Mesothelial cell of epicardium (in vitro differentiated cells): Measurements from ENCODE around the gene APEX1. TPM values are rescaled to one million over a fixed set of nuclear protein-coding genes. Genes with fewer than 3 reads are reported as not detected.
"Not testable (repeated sequence)": the region's sequence is repeated elsewhere in the genome, so short reads cannot be mapped to it uniquely, and the experiment has no call there.

ENCODE experiments used
- DNase-seq, 2 experiments: peaks; one replicate each; pipeline ENCODE4 v3.0.0; 2021; ENCODE audit warnings: low spot score in 2 of 2; ENCODE audit not compliant: unreplicated experiment in 2 of 2
- H3K27ac Mint-ChIP-seq: 2 replicates; pipeline ENCODE4 v1.8.0; 2021; ENCODE audit warnings: mixed read lengths
- H3K27me3 Mint-ChIP-seq: 2 replicates; pipeline ENCODE4 v1.8.0; 2021; ENCODE audit warnings: low read depth, mixed read lengths
- H3K36me3 Mint-ChIP-seq: 2 replicates; pipeline ENCODE4 v1.8.0; 2021; ENCODE audit warnings: mixed read lengths
- H3K4me1 Mint-ChIP-seq: 2 replicates; pipeline ENCODE4 v1.8.0; 2021; ENCODE audit warnings: mixed read lengths
- H3K4me3 Mint-ChIP-seq: 2 replicates; pipeline ENCODE4 v1.8.0; 2021; ENCODE audit warnings: mild to moderate bottlenecking, moderate library complexity, mixed read lengths
- H3K9me3 Mint-ChIP-seq: 2 replicates; pipeline ENCODE4 v1.8.0; 2021; ENCODE audit warnings: mixed read lengths
- CTCF ChIP-seq: fragments of 200-600 bp; sonication (generic); IDR thresholded peaks from one replicate; pipeline ENCODE4 v1.5.0; 2021; ENCODE audit warnings: antibody characterized with exemption; ENCODE audit not compliant: unreplicated experiment
- total RNA-seq: library from RNA; stranded (reverse); gene quantifications from 3 replicates; pipeline ENCODE4 v1.2.1, GENCODE V29; 2021

Gene APEX1
- total RNA-seq, 1 donor from 2014 or later, result 283 TPM

GRCh38 chr14:20499881-20500280 is 44.9 kb downstream of the APEX1 start:
- Mint-ChIP-seq H3K36me3 (no peaks in the 10 kb centered on the region), H3K9me3 (no peaks in the 10 kb centered on the region), H3K27ac (no peak overlapping the region), H3K27me3 (no peaks in the 10 kb centered on the region), H3K4me3 (no peak overlapping the region), H3K4me1 (peaks cover 1% of the 10 kb centered on the region)
- no peak for TF ChIP-seq CTCF
- DNase-seq, result no peak

- no peak for TF ChIP-seq CTCF
- no peak overlapping the region for H3K27ac Mint-ChIP-seq
- no peaks in the 10 kb centered on the region for H3K27me3 Mint-ChIP-seq
- no peaks in the 10 kb centered on the region for H3K36me3 Mint-ChIP-seq
- no peak for DNase-seq
- H3K9me3 Mint-ChIP-seq, result no peaks in the 10 kb centered on the region
- H3K4me1 Mint-ChIP-seq, result peaks cover 1% of the 10 kb centered on the region
- H3K4me3 Mint-ChIP-seq, result no peak overlapping the region
Observed at GRCh38 chr14:20501346-20501745, 46.3 kb downstream of the APEX1 start.

- Mint-ChIP-seq H3K36me3 (no peaks in the 10 kb centered on the region), H3K27ac (no peak overlapping the region), H3K4me1 (no peaks in the 10 kb centered on the region), H3K27me3 (no peaks in the 10 kb centered on the region), H3K4me3 (no peak overlapping the region), H3K9me3 (no peaks in the 10 kb centered on the region)
- TF ChIP-seq CTCF, result no peak
- no peak for DNase-seq
Observed at GRCh38 chr14:20503898-20504297, 48.9 kb downstream of the APEX1 start.

GRCh38 chr14:20506276-20506675 is 51.2 kb downstream of the APEX1 start:
- H3K27me3 Mint-ChIP-seq, result peaks cover 10% of the 10 kb centered on the region
- H3K27ac Mint-ChIP-seq, H3K4me1 Mint-ChIP-seq, H3K36me3 Mint-ChIP-seq, H3K4me3 Mint-ChIP-seq, DNase-seq, H3K9me3 Mint-ChIP-seq: not testable (repeated sequence)

GRCh38 chr14:20506752-20507151 is 51.7 kb downstream of the APEX1 start:
- H3K36me3 Mint-ChIP-seq, DNase-seq, H3K4me3 Mint-ChIP-seq, H3K9me3 Mint-ChIP-seq, H3K4me1 Mint-ChIP-seq, H3K27ac Mint-ChIP-seq: not testable (repeated sequence)
- H3K27me3 Mint-ChIP-seq, result peaks cover 12% of the 10 kb centered on the region

Other genes with a start within 250 kb of the APEX1 start
- not detected in 3 replicates for gene OR11H6, start 231.5 kb upstream of the APEX1 start, total RNA-seq
- gene OR11H7, start 226.2 kb upstream of the APEX1 start, total RNA-seq, result not detected in 3 replicates
- gene OR11H4, start 215.9 kb upstream of the APEX1 start, total RNA-seq, result not detected in 3 replicates
- 29.4 to 30.8 TPM (median 30.0 TPM) in 3 replicates for gene TTC5, start 149.3 kb upstream of the APEX1 start, total RNA-seq
- 104 to 112 TPM (median 109 TPM) in 3 replicates for gene CCNB1IP1, start 121.9 kb upstream of the APEX1 start, total RNA-seq
- 35.1 to 40.9 TPM (median 38.6 TPM) in 3 replicates for gene PARP2, start 111.6 kb upstream of the APEX1 start, total RNA-seq
- gene TEP1, start 41.7 kb upstream of the APEX1 start, total RNA-seq, result 12.8 to 18.3 TPM (median 16.8 TPM) in 3 replicates
- 0.11 to 0.16 TPM (median 0.13 TPM) in 3 replicates for gene KLHL33, start 19.1 kb upstream of the APEX1 start, total RNA-seq
- gene OSGEP, start 414 bp upstream of the APEX1 start, total RNA-seq, result 67.0 to 72.9 TPM (median 69.7 TPM) in 3 replicates
- 32.3 to 37.5 TPM (median 33.7 TPM) in 3 replicates for gene PIP4P1, start 6.2 kb downstream of the APEX1 start, total RNA-seq
- gene PNP, start 14.2 kb downstream of the APEX1 start, total RNA-seq, result 10.3 to 11.3 TPM (median 10.4 TPM) in 3 replicates
- 0.70 to 1.1 TPM (median 1.1 TPM) in 3 replicates for gene RNASE10, start 50.3 kb downstream of the APEX1 start, total RNA-seq
- not detected in 3 replicates for gene RNASE9, start 105.8 kb downstream of the APEX1 start, total RNA-seq
- not detected in 3 replicates for gene RNASE11, start 132.8 kb downstream of the APEX1 start, total RNA-seq
- not detected in 3 replicates for gene RNASE12, start 136.2 kb downstream of the APEX1 start, total RNA-seq
- not detected in 3 replicates for gene OR6S1, start 186.5 kb downstream of the APEX1 start, total RNA-seq
- gene RNASE4, start 229.3 kb downstream of the APEX1 start, total RNA-seq, result 4.6 to 6.2 TPM (median 5.3 TPM) in 3 replicates
- gene ANG, start 233.5 kb downstream of the APEX1 start, total RNA-seq, result 3.7 to 5.4 TPM (median 3.8 TPM) in 3 replicates